Stimulated activated naive CD4-positive, alpha-beta T cell treated with Interleukin-2 at 50 U/mL for 16 hours (primary cell): Measurements from ENCODE around the gene ADIPOQ.
"Not testable (repeated sequence)": the region's sequence is repeated elsewhere in the genome, so short reads cannot be mapped to it uniquely, and the experiment has no call there.

ENCODE experiments used
- DNase-seq: peaks from one replicate; lab custom pipeline; 2025; lab: John Stamatoyannopoulos, UW

The ADIPOQ gene

GRCh38 chr3:186873796-186874195 is 31.3 kb downstream of the ADIPOQ start:
- DNase-seq = not testable (repeated sequence)

GRCh38 chr3:186874216-186874615 is 31.7 kb downstream of the ADIPOQ start:
- not testable (repeated sequence) for DNase-seq

- DNase-seq = not testable (repeated sequence)
Observed at GRCh38 chr3:186874841-186875240, 32.3 kb downstream of the ADIPOQ start.

- no peak for DNase-seq
Observed at GRCh38 chr3:186875708-186876107, 33.2 kb downstream of the ADIPOQ start.

- no peak for DNase-seq
Observed at GRCh38 chr3:186879781-186880180, 37.3 kb downstream of the ADIPOQ start.

GRCh38 chr3:186880406-186880805 is 37.9 kb downstream of the ADIPOQ start:
- no peak for DNase-seq

GRCh38 chr3:186882150-186882524 is 39.6 kb downstream of the ADIPOQ start:
- DNase-seq = no peak

- DNase-seq = peak; percentile 57
Observed at GRCh38 chr3:186882881-186883685, 40.6 kb downstream of the ADIPOQ start.

GRCh38 chr3:186883686-186884058 is 41.2 kb downstream of the ADIPOQ start:
- no peak for DNase-seq

- not testable (repeated sequence) for DNase-seq
Observed at GRCh38 chr3:186884868-186885267, 42.4 kb downstream of the ADIPOQ start.

- no peak for DNase-seq
Observed at GRCh38 chr3:186886202-186886981, 43.9 kb downstream of the ADIPOQ start.

GRCh38 chr3:186887507-186887938 is 45.0 kb downstream of the ADIPOQ start:
- not testable (repeated sequence) for DNase-seq

- DNase-seq = no peak
Observed at GRCh38 chr3:186888569-186888968, 46.1 kb downstream of the ADIPOQ start.

- not testable (repeated sequence) for DNase-seq
Observed at GRCh38 chr3:186889698-186890097, 47.2 kb downstream of the ADIPOQ start.

GRCh38 chr3:186890911-186891310 is 48.4 kb downstream of the ADIPOQ start:
- DNase-seq = no peak

- DNase-seq = not testable (repeated sequence)
Observed at GRCh38 chr3:186893071-186893470, 50.6 kb downstream of the ADIPOQ start.

GRCh38 chr3:186895406-186895805 is 52.9 kb downstream of the ADIPOQ start:
- DNase-seq = no peak

- no peak for DNase-seq
Observed at GRCh38 chr3:186896006-186896405, 53.5 kb downstream of the ADIPOQ start.

GRCh38 chr3:186896875-186897274 is 54.4 kb downstream of the ADIPOQ start:
- DNase-seq = no peak

GRCh38 chr3:186901135-186901734 is 58.7 kb downstream of the ADIPOQ start:
- no peak for DNase-seq

GRCh38 chr3:186902154-186902553 is 59.6 kb downstream of the ADIPOQ start:
- DNase-seq = no peak

GRCh38 chr3:186902713-186903112 is 60.2 kb downstream of the ADIPOQ start:
- no peak for DNase-seq

GRCh38 chr3:186903676-186904075 is 61.2 kb downstream of the ADIPOQ start:
- not testable (repeated sequence) for DNase-seq
